ENCODE results near the gene SPON1. TPM values are rescaled to one million over a fixed set of nuclear protein-coding genes. Genes with fewer than 3 reads are reported as not detected.

The SPON1 gene
- total and polyA plus RNA-seq, 4 donors = 0.72 to 4.9 (median 1.2) TPM

GRCh38 chr11:14065141-14065540, 102.6 kb downstream of the SPON1 start:
- TF ChIP-seq FOXA2 (IDR thresholded peaks at IDR 0.05) (no peak), REST (IDR thresholded peaks at IDR 0.05) (no peak)
- DNase-seq (ENCODE audit: low spot score) = no peak
- Histone ChIP-seq H3K27ac (ENCODE audit: low read depth in 1 of 2, low read length in 2 of 2) (no peak overlapping the region), H3K4me1 (ENCODE audit: control insufficient read depth in 4 of 4, insufficient read depth in 4 of 4, low read length in 3 of 4) (no peaks in the 10 kb centered on the region), H3K9me3 (ENCODE audit: control insufficient read depth in 4 of 4, low read length in 3 of 4) (no peaks in the 10 kb centered on the region), H3K27me3 (ENCODE audit: control insufficient read depth in 4 of 4, insufficient read depth in 4 of 4, low read length in 3 of 4) (no peaks in the 10 kb centered on the region), H3K9ac (ENCODE audit: low read depth in 1 of 2, low read length in 2 of 2) (no peak overlapping the region), H3K4me3 (ENCODE audit: low read depth in 1 of 3, low read length in 3 of 3) (no peak overlapping the region), H3K36me3 (ENCODE audit: control insufficient read depth in 4 of 4, insufficient read depth in 3 of 4, low read depth in 1 of 4, low read length in 3 of 4) (no peaks in the 10 kb centered on the region)
- WGBS = 53% methylated on average over 8 of the region's 8 CpGs

DNA sequence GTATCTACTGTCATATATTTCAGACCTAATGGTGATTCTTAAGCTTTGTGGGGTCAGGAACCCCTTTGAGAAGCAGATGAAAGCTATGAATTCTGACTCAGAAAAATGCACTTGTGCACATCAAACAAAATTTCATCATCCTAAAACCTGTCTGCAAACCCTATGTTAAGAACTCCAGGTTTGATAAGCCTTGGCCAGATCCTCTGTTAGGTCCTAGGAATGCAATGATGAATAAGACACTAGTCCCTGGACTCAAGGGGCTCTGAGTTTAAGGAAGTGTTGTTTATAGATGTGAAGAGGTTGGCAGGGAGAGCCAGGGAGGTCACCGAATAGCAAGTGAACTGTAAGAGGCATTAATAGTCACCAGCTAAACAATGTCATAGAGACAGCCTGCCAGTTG, 103.2 kb downstream of the SPON1 start:
- TF ChIP-seq EGR1 (IDR thresholded peaks at IDR 0.05; ENCODE audit: low read depth in 2 of 2) = no peak
- TF ChIP-seq, protein P1, sequence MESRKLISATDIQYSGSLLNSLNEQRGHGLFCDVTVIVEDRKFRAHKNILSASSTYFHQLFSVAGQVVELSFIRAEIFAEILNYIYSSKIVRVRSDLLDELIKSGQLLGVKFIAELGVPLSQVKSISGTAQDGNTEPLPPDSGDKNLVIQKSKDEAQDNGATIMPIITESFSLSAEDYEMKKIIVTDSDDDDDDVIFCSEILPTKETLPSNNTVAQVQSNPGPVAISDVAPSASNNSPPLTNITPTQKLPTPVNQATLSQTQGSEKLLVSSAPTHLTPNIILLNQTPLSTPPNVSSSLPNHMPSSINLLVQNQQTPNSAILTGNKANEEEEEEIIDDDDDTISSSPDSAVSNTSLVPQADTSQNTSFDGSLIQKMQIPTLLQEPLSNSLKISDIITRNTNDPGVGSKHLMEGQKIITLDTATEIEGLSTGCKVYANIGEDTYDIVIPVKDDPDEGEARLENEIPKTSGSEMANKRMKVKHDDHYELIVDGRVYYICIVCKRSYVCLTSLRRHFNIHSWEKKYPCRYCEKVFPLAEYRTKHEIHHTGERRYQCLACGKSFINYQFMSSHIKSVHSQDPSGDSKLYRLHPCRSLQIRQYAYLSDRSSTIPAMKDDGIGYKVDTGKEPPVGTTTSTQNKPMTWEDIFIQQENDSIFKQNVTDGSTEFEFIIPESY (IDR thresholded peaks at IDR 0.05) = no peak
- no peak for TF ChIP-seq ATF3 (IDR thresholded peaks at IDR 0.05)
- TF ChIP-seq FOXA2 (IDR thresholded peaks at IDR 0.05) = no peak
- TF ChIP-seq NR2F2 (IDR thresholded peaks at IDR 0.05) = no peak
- no peak for TF ChIP-seq RXRA (IDR thresholded peaks at IDR 0.05)
- no peak for TF ChIP-seq GABPA (IDR thresholded peaks at IDR 0.05 in 1 of 2, conservative IDR thresholded peaks at IDR 0.05 in 1 of 2)
- no peak for TF ChIP-seq HNF4G (IDR thresholded peaks at IDR 0.05)
- TF ChIP-seq REST (IDR thresholded peaks at IDR 0.05) = no peak
- TF ChIP-seq YY1 (IDR thresholded peaks at IDR 0.05) = no peak
- H3K27ac ChIP-seq (ENCODE audit: low read depth in 1 of 2, low read length in 2 of 2) = no peak overlapping the region
- no peaks in the 10 kb centered on the region for H3K9me3 ChIP-seq (ENCODE audit: control insufficient read depth in 4 of 4, low read length in 3 of 4)
- no peak overlapping the region for H3K9ac ChIP-seq (ENCODE audit: low read depth in 1 of 2, low read length in 2 of 2)
- H3K4me3 ChIP-seq (ENCODE audit: low read depth in 1 of 3, low read length in 3 of 3) = no peak overlapping the region
- no peaks in the 10 kb centered on the region for H3K27me3 ChIP-seq (ENCODE audit: control insufficient read depth in 4 of 4, insufficient read depth in 4 of 4, low read length in 3 of 4)
- DNase-seq (ENCODE audit: low spot score) = no peak
- 79% methylated on average over 1 of the region's 1 CpG for WGBS
- H3K4me1 ChIP-seq (ENCODE audit: control insufficient read depth in 4 of 4, insufficient read depth in 4 of 4, low read length in 3 of 4) = no peaks in the 10 kb centered on the region
- no peaks in the 10 kb centered on the region for H3K36me3 ChIP-seq (ENCODE audit: control insufficient read depth in 4 of 4, insufficient read depth in 3 of 4, low read depth in 1 of 4, low read length in 3 of 4)
